HG02678 (cell line): ENCODE measurements around the gene C5orf24.
A peak's percentile ranks its signal among the peaks of the same experiment; 100 is the strongest.
"Not testable (repeated sequence)": the region's sequence is repeated elsewhere in the genome, so short reads cannot be mapped to it uniquely, and the experiment has no call there.

Source experiments
- ATAC-seq: cut with Tn5 transposase; IDR thresholded peaks from one replicate; pipeline ENCODE4 v1.9.1; 2021; ENCODE audit warnings: mild to moderate bottlenecking, moderate library complexity; ENCODE audit not compliant: unreplicated experiment

Gene C5orf24

DNA sequence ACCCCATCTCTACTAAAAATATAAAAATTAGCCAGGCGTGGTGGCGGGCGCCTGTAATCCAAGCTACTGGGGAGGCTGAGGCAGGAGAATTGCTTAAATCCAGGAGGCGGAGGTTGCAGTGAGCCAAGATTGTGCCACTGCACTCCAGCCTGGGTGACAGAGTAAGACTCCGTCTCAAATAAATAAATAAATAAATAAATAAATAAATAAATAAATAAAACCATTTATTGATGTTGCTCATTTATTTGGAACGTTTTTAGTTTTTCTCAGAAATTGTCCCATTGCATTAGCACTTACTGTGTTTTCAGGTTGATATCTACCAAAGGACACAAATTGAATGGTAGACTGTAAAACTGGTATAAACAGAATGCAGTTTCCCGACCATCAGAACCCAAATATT is 10.7 kb downstream of the C5orf24 start:
- not testable (repeated sequence) for ATAC-seq

DNA sequence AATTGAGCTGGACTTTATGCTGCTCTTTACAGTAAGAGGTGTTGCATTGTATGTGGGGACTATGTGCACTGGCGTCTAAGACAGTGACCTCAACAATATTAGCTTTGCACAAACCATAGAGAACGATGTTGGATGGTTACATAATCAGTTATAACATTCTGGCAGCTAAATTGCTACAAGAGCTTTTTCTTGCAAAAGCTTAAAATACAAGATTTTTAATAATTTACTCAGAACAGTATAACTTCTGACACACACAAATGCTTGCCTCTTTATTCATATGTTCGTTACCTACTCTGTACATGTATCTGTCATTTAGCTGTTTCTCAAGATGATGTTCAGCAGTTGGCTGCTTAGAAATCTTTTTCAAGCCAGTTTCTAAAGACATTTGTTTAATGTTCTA is 11.6 kb downstream of the C5orf24 start:
- no peak for ATAC-seq

DNA sequence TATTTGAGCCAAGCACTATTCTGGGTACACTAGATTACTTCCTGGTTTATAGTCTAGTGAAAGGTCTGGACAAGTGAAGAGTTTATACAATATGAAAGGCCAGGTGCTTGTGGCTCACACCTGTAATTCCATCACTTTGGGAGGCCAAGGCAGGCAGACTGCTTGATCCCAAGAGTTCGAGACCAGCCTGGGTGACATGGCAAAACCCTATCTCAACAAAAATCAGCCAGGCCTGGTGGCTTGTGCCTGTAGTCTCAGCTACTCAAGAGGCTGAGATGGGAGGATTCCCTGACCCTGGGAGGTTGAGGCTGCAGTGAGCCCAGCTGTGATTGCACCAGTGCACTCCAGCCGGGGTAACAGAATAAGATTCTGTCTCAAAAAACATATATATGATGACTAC is 18.9 kb downstream of the C5orf24 start:
- no peak for ATAC-seq

DNA sequence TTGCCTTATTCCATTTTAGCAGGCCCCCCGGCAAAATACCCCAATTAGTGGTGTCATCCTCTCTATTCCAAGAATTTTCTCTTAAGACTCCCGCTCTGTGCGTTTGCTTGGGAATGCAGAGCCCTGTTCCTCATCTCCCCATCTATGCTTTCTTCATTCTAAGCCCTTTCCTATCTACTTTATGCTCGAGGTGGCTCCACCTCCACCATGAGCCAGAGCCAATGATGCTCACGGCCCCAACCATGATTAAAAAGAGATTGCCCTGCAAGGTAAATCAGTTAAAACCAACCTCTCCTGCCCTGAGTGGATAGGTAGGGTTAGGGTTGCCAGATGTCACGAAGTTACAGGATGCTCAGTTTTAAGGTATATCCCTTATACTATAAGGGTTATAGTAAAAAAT is 27.7 kb downstream of the C5orf24 start:
- no peak for ATAC-seq

DNA sequence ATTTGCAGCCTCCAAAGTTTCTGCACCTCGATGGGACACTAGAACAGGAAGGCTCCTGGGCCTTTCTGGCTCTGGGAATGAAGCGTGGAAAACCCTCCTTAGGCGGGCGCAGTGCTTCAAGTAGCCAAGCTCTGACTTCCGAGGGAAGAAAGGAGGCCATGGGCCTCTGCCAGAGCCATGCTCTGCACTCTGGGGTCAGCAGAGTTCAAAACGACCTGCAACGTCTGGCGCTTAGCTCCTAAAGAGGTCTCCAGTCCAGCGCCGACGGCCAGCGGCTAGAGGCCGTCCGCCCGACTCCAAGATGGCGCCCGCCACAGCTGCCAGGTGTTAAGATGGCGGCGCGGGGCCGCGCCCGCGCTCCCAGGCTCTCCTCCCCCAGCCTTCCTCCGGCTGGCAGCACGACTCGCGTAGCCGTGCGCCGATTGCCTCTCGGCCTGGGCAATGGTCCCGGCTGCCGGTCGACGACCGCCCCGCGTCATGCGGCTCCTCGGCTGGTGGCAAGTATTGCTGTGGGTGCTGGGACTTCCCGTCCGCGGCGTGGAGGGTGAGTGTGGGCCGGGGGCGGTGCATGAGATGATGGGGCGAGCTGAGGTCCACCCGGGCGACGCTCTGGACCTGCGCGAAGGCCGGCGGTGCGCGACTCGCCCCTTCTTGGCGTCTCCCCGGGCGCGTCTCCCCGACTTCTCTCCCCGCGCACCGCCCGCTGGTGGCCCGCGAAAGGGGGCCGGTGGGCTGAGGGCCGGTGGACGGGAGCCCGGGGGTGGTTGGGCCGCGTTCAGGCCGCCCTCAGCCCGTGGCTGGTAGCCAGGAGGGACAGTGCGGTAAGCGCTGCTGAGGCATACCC is 28.4 kb downstream of the C5orf24 start, which contains the start of gene TXNDC15:
Gene TXNDC15 (plus strand): TSS at position 385 of the 844 bp plus-strand sequence. CDS start 57 bp downstream, at position 442.
- ATAC-seq, result peak; percentile 80

DNA sequence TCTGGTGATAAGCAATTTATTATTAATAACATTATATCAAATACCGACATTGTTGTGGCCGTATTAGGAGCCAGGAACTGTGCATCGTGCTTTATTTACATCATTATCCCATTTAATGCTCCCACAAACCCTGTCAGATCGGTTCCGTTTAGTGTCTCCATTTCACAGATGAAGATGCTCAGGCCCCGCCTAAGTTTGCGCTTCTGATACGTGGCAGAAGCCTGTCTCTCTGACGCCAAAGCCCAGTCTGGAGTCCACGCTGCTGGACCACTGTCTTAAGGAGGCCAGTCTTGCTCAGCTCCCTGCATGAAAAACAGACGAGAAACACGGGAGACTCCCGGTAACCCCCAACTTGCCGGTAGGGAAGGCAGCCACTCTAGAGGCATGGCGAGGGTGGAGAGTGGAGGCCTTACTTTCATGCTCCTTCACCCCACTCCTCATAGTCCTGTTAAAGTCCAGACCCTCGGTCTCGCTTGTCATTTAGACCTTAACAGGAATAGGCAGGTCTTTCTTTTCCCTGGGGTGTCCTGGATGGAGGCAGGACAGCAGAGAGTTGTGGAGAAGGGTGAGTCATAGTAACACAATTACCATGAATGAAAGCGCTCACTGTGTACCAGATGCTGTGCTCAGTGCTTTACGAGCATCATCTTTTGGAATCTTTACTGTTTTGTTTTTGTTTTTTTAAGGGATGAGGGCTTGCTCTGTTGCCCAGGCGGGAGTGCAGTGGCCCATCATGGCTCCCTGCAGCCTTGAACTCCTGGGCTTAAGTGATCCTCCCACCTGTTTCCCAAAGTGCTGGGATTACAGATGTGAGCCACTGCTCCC is 29.3 kb downstream of the C5orf24 start:
- peak; percentile 34 for ATAC-seq

DNA sequence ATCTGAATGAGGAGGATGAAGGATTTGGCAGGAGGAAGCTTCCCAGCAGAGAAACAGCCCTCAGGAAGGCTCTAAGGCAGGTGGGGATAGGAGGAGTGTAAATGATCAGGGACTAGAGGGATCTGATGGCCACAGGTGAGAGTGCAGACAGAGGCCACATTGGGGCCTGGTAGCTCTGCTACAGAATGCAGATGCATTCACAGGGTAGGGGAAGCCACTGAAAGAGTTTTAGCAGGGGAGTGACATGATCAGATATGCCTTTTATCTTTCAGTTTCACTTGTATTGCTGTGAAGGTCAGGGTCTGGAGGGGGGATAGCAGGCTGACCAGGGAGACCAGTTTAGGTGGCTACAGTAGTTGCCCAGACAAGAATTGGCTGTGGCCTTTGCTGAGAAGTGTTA is 31.4 kb downstream of the C5orf24 start:
- peak; percentile 33 for ATAC-seq

DNA sequence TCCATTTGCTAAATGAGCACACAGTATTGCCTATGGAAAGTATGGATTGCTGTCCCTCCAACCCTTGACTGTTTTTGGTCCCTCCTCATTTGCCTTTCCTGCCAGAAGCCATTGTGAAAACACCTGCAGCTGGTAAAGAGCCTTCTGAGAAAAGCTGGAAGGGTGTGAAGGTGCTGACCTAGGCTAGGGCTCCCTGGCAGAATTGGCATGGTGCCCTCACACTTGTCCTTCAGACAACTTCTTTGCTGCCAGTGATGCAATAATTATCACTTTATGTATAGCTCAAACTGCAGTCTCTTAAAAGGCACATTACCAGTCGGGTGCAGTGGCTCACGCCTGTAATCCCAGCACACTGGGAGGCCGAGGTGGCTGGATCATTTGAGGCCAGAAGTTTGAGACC is 32.6 kb downstream of the C5orf24 start:
- ATAC-seq, result no peak

DNA sequence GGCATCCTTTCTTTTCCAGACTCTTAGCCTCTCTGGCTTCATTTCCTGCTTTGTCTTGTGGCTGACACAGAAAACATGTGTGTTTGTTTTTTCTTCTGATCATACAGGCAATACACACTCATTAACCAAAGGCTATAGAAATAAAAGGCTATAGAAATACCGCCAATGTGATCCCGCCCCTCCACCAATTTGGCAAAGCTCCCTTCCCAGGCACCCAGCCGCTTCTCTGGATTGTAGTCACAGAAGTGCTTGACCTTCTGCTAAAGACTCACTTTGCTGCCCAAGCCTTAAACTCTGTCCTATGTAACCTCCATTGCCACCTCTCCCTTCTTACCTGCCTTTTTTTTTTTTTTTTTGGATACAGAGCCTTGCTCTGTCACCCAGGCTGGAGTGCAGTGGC is 33.7 kb downstream of the C5orf24 start:
- ATAC-seq, result no peak

DNA sequence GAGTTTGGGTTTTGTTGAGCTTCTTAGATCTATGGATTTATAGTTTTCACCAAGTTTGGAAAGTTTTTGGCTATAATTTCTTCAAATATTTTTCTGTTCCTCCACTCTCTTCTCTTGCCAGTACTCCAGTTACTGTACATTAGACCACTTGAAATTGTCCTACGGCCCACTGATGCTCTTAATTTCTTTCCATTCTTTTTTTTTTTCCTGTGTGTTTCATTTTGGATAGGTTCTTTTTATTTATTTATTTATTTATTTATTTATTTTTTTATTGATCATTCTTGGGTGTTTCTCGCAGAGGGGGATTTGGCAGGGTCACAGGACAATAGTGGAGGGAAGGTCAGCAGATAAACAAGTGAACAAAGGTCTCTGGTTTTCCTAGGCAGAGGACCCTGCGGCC is 35.2 kb downstream of the C5orf24 start:
- not testable (repeated sequence) for ATAC-seq

DNA sequence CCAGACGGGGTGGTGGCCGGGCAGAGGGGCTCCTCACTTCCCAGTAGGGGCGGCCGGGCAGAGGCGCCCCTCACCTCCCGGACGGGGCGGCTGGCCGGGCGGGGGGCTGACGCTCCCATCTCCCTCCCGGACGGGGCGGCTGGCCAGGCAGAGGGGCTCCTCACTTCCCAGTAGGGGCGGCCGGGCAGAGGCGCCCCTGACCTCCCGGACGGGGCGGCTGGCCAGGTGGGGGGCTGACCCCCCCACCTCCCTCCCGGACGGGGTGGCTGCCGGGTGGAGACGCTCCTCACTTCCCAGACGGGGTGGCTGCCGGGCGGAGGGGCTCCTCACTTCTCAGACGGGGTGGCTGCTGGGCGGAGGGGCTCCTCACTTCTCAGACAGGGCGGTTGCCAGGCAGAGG is 35.9 kb downstream of the C5orf24 start:
- ATAC-seq, result not testable (repeated sequence)

DNA sequence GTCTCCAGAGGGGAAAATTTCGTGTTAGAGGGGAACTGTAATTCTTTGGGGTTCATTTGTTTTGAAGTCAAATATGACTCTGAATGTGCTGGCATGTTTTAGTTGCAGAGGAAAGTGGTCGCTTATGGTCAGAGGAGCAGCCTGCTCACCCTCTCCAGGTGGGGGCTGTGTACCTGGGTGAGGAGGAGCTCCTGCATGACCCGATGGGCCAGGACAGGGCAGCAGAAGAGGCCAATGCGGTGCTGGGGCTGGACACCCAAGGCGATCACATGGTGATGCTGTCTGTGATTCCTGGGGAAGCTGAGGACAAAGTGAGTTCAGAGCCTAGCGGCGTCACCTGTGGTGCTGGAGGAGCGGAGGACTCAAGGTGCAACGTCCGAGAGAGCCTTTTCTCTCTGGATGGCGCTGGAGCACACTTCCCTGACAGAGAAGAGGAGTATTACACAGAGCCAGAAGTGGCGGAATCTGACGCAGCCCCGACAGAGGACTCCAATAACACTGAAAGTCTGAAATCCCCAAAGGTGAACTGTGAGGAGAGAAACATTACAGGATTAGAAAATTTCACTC is 41.9 kb downstream of the C5orf24 start:
- ATAC-seq, result no peak

DNA sequence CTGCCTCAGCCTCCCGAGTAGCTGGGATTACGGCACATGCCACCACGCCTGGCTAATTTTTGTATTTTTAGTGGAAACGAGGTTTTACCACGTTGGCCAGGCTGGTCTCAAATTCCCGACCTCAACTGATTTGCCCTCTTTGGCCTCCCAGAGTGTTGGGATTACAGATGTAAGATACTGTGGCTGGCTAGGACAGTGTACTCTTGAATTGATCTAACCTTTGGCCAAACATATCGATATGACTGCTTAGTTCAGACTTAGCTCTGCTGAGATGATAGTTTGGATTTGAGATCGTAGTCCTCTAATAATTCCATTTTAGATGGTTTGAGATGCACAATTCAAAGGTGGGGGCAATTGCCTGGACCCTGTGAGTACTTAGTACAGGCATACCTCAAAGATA is 43.6 kb downstream of the C5orf24 start:
- no peak for ATAC-seq

DNA sequence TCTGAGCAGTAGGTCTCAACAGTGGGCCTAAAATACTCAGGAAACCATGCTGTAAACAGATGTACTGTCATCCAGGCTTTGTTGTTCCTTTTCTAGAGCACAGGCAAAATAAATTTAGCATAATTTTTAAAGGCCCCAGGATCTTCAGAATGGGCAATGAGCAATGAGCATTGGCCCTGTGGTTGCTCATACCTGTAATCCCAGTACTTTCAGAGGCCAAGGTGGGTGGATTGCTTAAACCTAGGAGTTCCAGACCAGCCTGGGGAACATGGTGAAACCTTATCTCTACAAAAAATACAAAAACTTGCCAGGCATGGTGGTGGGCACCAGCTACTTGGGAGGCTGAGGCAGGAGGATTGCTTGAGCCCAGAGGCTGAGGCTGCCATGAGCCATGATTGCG is 45.7 kb downstream of the C5orf24 start:
- ATAC-seq, result no peak

DNA sequence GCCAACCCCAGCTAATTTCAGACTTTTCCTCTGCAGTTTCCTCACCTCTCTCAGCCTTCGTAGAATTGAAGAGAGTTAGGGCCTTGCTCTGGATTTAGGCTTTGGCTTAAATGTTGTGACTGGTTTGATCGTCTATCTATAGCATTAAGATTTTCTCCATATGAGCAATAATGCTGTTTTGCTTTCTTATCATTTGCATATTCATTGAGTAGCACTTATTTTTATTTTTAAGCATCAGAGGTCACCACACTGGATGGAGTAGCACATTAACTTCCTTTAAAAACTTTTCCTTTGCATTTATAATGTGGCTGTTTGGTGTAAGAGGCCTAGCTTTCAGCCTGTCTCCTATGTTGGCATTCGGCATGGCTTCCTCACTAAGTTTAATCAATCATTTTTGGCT is 46.5 kb downstream of the C5orf24 start:
- no peak for ATAC-seq

DNA sequence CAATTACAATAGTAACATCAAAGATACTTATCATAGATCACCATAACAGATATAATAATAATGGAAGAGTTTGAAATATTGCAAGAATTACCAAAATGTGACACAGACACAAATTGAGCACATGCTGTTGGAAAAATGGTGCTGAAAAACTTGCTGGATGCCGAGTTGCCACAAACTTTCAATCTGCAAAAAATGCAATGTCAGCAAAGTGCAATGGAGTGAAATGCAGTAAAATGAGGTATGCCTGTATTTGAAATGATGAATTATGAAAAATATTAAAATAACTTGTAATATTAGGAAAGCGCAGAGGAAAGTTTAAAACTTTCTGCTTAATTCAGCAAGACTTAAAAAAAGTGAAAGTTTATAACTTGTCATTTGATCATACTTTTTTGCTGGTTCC is 47.2 kb downstream of the C5orf24 start:
- no peak for ATAC-seq

DNA sequence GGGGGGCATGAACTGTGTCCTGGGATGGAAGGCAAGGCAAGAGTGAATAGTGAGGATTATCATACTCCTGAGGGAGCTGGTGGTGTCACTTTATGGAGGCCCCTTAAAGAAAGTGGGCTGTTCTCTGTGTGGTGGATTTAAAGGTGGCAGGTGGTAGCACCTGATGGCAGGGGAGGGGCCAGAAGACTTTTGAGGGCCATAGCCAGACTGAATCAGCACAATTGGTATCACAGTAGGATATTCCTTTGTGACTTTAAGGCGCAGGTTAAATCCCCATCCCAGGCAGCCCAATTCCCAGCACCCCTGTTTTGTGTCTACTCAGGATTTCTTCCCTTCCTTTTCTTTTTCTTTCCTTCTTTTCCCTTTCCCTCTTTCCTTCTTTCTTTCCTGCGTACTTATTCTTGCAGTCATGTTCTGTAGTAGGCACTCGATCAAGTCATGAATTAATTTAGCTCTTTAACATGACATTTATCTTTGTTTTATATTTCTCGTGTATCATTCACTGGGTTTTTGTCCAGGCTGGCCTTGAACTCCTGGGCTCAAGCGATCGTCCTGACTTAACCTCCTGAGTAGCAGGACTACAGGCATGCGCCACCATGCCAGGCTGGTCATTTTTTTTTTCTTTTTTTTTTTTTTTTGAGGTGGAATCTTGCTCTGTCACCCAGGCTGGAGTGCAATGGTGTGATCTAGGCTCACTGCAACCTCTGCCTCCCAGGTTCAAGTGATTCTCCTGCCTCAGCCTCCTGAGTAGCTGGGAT is 48.2 kb downstream of the C5orf24 start:
- no peak for ATAC-seq

DNA sequence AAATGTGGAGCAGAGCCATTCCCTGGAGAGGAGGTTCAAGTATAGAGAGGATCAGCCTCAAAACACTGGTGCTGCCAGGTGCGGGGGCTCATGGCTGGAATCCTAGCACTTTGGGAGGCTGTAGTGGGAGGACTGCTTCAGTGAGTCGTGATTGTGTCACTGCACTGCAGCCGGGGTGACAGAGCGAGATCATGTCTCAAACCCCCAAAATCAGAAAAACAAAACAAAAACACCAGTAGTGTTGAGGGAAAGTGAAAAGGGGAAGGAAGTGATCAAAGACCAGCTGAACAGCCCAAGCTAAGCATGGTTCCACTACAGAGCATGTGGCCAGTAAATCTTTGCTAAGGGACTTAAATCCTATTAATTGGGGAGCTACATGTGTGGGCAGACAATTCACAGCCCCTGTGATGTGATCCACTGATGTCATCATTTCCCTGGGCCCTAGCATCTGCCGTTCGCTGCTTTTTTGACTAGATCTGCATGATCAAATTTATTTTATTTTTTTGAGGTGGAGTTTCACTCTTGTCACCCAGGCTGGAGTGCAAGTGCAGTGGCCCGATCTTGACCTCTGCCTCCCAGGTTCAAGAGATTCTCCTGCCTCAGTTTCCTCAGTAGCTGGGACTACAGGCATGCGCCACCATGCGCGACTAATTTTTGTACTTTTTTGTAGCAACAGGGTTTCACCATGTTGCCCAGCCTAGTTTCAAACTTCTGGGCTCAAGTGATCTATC is 56.5 kb downstream of the C5orf24 start:
- ATAC-seq, result peak; percentile 20

DNA sequence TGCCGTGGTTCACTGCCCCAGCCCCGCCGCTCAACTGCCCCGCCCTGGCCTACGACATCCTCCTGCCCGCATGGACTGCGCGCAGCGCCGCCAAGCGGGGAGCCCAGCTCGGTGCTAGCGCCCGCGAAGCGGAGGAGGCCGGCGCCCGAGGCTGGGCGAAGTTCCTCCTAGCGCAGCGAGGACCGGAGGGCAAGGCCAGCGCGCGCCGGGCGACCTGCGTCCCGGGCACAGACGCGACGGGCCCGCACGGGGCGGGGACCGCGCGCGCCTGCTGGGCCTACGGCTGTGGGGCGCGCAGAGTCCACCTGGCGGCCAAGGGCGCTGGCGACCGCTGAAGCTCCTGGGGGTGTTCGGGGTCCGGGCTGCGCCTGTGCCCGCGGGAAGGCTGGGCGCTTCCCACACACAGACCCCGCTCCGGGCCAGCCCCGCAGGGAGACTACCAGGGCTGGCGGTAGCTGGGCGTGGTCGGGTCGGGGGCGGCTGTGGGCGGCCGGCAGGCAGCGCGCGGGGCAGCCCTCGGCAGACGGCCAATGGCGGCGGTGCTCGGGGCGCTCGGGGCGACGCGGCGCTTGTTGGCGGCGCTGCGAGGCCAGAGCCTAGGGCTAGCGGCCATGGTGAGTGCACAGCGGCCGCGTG is 59.0 kb downstream of the C5orf24 start, which contains the start of gene PCBD2:
Gene PCBD2 (plus strand): TSS at position 522 of the 636 bp plus-strand sequence. CDS start 9 bp downstream, at position 531.
- peak; percentile 84 for ATAC-seq
